IPS-18c (cell line): ENCODE results near the gene EIF2B2.

Source experiments
- H3K4me3 ChIP-seq: 2 replicates; pipeline ENCODE4 v1.7.0; 2013; ENCODE audit warnings: low read depth, mild to moderate bottlenecking, low read length, moderate library complexity; ENCODE audit not compliant: insufficient read depth
- H3K9me3 ChIP-seq: one replicate; pipeline ENCODE4 v1.6.1; 2013; ENCODE audit warnings: mild to moderate bottlenecking, low read length, moderate library complexity; ENCODE audit not compliant: control insufficient read depth, insufficient read depth

EIF2B2 gene

GRCh38 chr14:75015496-75015895, 12.8 kb downstream of the EIF2B2 start:
- H3K4me3 ChIP-seq = no peak overlapping the region
- no peaks in the 10 kb centered on the region for H3K9me3 ChIP-seq

- no peak overlapping the region for H3K4me3 ChIP-seq
- no peaks in the 10 kb centered on the region for H3K9me3 ChIP-seq
These were observed 14.1 kb downstream of the EIF2B2 start for GRCh38 chr14:75016815-75017214.

- Histone ChIP-seq H3K4me3 (no peak overlapping the region), H3K9me3 (no peaks in the 10 kb centered on the region)
These were observed 16.0 kb downstream of the EIF2B2 start for GRCh38 chr14:75018694-75019093.

GRCh38 chr14:75022655-75023054, 19.9 kb downstream of the EIF2B2 start:
- Histone ChIP-seq H3K4me3 (no peak overlapping the region), H3K9me3 (no peaks in the 10 kb centered on the region)

- Histone ChIP-seq H3K9me3 (no peaks in the 10 kb centered on the region), H3K4me3 (no peak overlapping the region)
These were observed 20.4 kb downstream of the EIF2B2 start for GRCh38 chr14:75023108-75023507.

- no peak overlapping the region for H3K4me3 ChIP-seq
- H3K9me3 ChIP-seq = no peaks in the 10 kb centered on the region
These were observed 22.4 kb downstream of the EIF2B2 start for GRCh38 chr14:75025082-75025481.

- H3K4me3 ChIP-seq = no peak overlapping the region
- H3K9me3 ChIP-seq = no peaks in the 10 kb centered on the region
These were observed 23.2 kb downstream of the EIF2B2 start for GRCh38 chr14:75025876-75026275.

GRCh38 chr14:75030147-75030546, 27.4 kb downstream of the EIF2B2 start:
- Histone ChIP-seq H3K9me3 (no peaks in the 10 kb centered on the region), H3K4me3 (no peak overlapping the region)

GRCh38 chr14:75032939-75033338, 30.2 kb downstream of the EIF2B2 start:
- no peak overlapping the region for H3K4me3 ChIP-seq
- H3K9me3 ChIP-seq = no peaks in the 10 kb centered on the region

GRCh38 chr14:75040507-75040906, 37.8 kb downstream of the EIF2B2 start:
- H3K9me3 ChIP-seq = no peaks in the 10 kb centered on the region
- no peak overlapping the region for H3K4me3 ChIP-seq

GRCh38 chr14:75040959-75041358, 38.2 kb downstream of the EIF2B2 start:
- H3K4me3 ChIP-seq = no peak overlapping the region
- H3K9me3 ChIP-seq = no peaks in the 10 kb centered on the region

- no peak overlapping the region for H3K4me3 ChIP-seq
- no peaks in the 10 kb centered on the region for H3K9me3 ChIP-seq
These were observed 38.9 kb downstream of the EIF2B2 start for GRCh38 chr14:75041613-75042012.

GRCh38 chr14:75042035-75042434, 39.3 kb downstream of the EIF2B2 start:
- Histone ChIP-seq H3K9me3 (no peaks in the 10 kb centered on the region), H3K4me3 (no peak overlapping the region)

GRCh38 chr14:75044322-75044721, 41.6 kb downstream of the EIF2B2 start:
- H3K4me3 ChIP-seq = no peak overlapping the region
- H3K9me3 ChIP-seq = no peaks in the 10 kb centered on the region

GRCh38 chr14:75044752-75045151, 42.0 kb downstream of the EIF2B2 start:
- Histone ChIP-seq H3K4me3 (no peak overlapping the region), H3K9me3 (no peaks in the 10 kb centered on the region)

GRCh38 chr14:75046275-75046674, 43.6 kb downstream of the EIF2B2 start:
- H3K4me3 ChIP-seq = no peak overlapping the region
- no peaks in the 10 kb centered on the region for H3K9me3 ChIP-seq

- no peaks in the 10 kb centered on the region for H3K9me3 ChIP-seq
- H3K4me3 ChIP-seq = no peak overlapping the region
These were observed 44.2 kb downstream of the EIF2B2 start for GRCh38 chr14:75046899-75047298.

- no peaks in the 10 kb centered on the region for H3K9me3 ChIP-seq
These were observed 44.8 kb downstream of the EIF2B2 start for GRCh38 chr14:75047506-75047905.

GRCh38 chr14:75048101-75048500, 45.4 kb downstream of the EIF2B2 start:
- H3K9me3 ChIP-seq = no peaks in the 10 kb centered on the region
- H3K4me3 ChIP-seq = no peak overlapping the region

More at GRCh38 chr14:75047506-75047905, 44.8 kb downstream of the EIF2B2 start:
- H3K4me3 ChIP-seq = no peak overlapping the region
